ENCODE results near the gene UBL4A. TPM values are rescaled to one million over a fixed set of nuclear protein-coding genes. Genes with fewer than 3 reads are reported as not detected.
A peak's percentile ranks its signal among the peaks of the same experiment; 100 is the strongest.

The UBL4A gene
- polyA plus RNA-seq, 1 donor (not counting 4 experiments of a cell fraction or from before 2014, with no cell fraction given): 15.2 TPM

DNA sequence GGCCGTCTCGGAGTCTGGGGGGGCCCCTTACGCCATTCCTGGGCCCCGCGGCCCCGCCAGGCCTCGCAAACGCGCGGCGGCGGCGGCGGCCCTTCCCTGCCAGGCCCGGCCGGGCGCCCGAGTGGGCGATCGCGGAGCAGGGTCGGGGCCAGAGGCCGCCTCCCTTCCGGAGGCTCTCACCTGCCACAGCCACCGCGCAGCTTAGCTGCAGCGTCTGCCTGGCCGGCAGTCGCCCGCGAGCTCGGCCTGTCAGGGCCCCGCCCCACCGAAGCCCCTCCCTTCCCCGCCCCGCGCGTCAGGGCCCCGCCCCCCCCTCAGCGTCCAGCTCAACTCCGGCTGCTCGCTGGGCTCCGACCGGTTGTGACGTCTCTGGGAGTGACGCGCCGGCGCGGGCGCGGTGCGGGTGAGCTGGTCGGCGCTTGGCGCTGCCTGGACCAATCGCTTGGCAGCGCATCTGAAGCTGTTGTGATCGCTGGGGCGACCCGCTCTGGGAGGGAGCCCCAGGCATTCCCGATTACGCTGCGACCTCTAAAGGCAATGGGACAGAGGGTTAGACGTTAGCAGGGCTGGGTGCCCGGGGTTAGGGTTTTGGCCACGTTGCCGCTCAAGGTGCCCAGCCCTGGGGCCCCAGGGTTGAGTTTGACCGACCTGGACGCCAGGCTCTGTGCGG is 4.1 kb upstream of the UBL4A start, which contains the start of gene SLC10A3:
TSS of gene SLC10A3 (minus strand) at position 216 of the 670 bp plus-strand sequence. CDS start 1,689 bp downstream, outside the sequence.
- peak within 1 kb of the TSS; percentile 70 for H3K9ac ChIP-seq (ENCODE audit: control insufficient read depth, extremely low read depth, insufficient read depth, low read length)
- peak within 1 kb of the TSS; percentile 87 for H2AFZ ChIP-seq (ENCODE audit: control insufficient read depth, low read length)
- peaks cover 5% of the 10 kb centered on the region for H3K79me2 ChIP-seq (ENCODE audit: control insufficient read depth, insufficient read depth, low read length)
- no peaks in the 10 kb centered on the region for H3K9me1 ChIP-seq (ENCODE audit: control insufficient read depth, extremely low read depth, insufficient read depth, low read length)
- no peaks in the 10 kb centered on the region for H3K9me3 ChIP-seq (ENCODE audit: control insufficient read depth, low read depth, low read length)
- FAIRE-seq: no peak
- peak within 1 kb of the TSS; percentile 55 to 71 (median 58) for H3K4me3 ChIP-seq (ENCODE audit: control insufficient read depth in 2 of 3, extremely low read depth in 1 of 3, insufficient read depth in 2 of 3, low read depth in 1 of 3, low read length in 3 of 3)
- H3K4me2 ChIP-seq (ENCODE audit: control insufficient read depth, extremely low read depth, insufficient read depth, low read depth, low read length): peak within 1 kb of the TSS; percentile 77
- H3K27ac ChIP-seq (ENCODE audit: control insufficient read depth, insufficient read depth, low read length): peak within 1 kb of the TSS; percentile 78
- H3K36me3 ChIP-seq (ENCODE audit: control insufficient read depth in 2 of 2, extremely low read depth in 1 of 2, insufficient read depth in 2 of 2, low read length in 2 of 2): peaks cover 0 to 2% of the 10 kb centered on the region in 2 experiments
- dilution Hi-C loops (cut with MboI; ENCODE audit: extremely low pct_ligation_motif_present, low sequenced_read_pairs): no loop called here
- TF ChIP-seq EZH2 (IDR thresholded peaks at IDR 0.05; ENCODE audit: low read length): no peak
- TF ChIP-seq, protein P1, sequence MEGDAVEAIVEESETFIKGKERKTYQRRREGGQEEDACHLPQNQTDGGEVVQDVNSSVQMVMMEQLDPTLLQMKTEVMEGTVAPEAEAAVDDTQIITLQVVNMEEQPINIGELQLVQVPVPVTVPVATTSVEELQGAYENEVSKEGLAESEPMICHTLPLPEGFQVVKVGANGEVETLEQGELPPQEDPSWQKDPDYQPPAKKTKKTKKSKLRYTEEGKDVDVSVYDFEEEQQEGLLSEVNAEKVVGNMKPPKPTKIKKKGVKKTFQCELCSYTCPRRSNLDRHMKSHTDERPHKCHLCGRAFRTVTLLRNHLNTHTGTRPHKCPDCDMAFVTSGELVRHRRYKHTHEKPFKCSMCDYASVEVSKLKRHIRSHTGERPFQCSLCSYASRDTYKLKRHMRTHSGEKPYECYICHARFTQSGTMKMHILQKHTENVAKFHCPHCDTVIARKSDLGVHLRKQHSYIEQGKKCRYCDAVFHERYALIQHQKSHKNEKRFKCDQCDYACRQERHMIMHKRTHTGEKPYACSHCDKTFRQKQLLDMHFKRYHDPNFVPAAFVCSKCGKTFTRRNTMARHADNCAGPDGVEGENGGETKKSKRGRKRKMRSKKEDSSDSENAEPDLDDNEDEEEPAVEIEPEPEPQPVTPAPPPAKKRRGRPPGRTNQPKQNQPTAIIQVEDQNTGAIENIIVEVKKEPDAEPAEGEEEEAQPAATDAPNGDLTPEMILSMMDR (optimal IDR thresholded peaks at IDR 0.05 in 1 of 3, IDR thresholded peaks at IDR 0.05 in 1 of 3, conservative IDR thresholded peaks at IDR 0.05 in 1 of 3; ENCODE audit: extremely low read depth in 1 of 3, insufficient read depth in 2 of 3, low read length in 3 of 3): no peak
- H3K4me1 ChIP-seq (ENCODE audit: control insufficient read depth, extremely low read depth, insufficient read depth, low read length): peaks cover 7% of the 10 kb centered on the region
- H4K20me1 ChIP-seq (ENCODE audit: control insufficient read depth, extremely low read depth, insufficient read depth, low read length): no peaks in the 10 kb centered on the region
- DNase-seq (ENCODE audit: low read depth, low spot score): peak; percentile 60
- H3K27me3 ChIP-seq (ENCODE audit: control insufficient read depth, extremely low read depth, insufficient read depth, low read length): no peaks in the 10 kb centered on the region

DNA sequence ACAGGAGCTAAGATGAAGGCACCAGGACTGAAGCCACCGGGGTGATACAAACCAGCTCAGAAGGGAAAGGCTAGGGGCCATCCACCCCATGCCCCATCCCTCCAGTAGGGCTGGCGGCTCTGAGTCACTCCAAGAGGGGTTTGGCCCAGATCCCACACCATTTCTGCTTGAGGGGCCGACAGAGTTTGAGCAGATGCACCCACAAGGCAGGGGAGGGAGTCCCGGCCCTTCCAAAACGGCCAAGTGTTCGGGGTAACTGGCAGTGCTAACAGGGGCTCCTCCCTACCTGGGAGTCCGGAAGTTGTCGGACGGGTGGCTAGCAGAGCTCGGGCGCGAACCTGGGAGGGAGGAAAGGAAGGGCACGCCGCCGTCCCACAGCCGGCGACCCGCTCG is 3.6 kb upstream of the UBL4A start:
- H3K36me3 ChIP-seq (ENCODE audit: control insufficient read depth in 2 of 2, extremely low read depth in 1 of 2, insufficient read depth in 2 of 2, low read length in 2 of 2): peaks cover 0 to 2% of the 10 kb centered on the region in 2 experiments
- no peaks in the 10 kb centered on the region for H3K9me1 ChIP-seq (ENCODE audit: control insufficient read depth, extremely low read depth, insufficient read depth, low read length)
- peaks cover 7% of the 10 kb centered on the region for H3K4me1 ChIP-seq (ENCODE audit: control insufficient read depth, extremely low read depth, insufficient read depth, low read length)
- H4K20me1 ChIP-seq (ENCODE audit: control insufficient read depth, extremely low read depth, insufficient read depth, low read length): no peaks in the 10 kb centered on the region
- TF ChIP-seq EZH2 (IDR thresholded peaks at IDR 0.05; ENCODE audit: low read length): no peak
- TF ChIP-seq, protein P1 (optimal IDR thresholded peaks at IDR 0.05 in 1 of 3, IDR thresholded peaks at IDR 0.05 in 1 of 3, conservative IDR thresholded peaks at IDR 0.05 in 1 of 3; ENCODE audit: extremely low read depth in 1 of 3, insufficient read depth in 2 of 3, low read length in 3 of 3): no peak
- H3K79me2 ChIP-seq (ENCODE audit: control insufficient read depth, insufficient read depth, low read length): peaks cover 8% of the 10 kb centered on the region
- H3K27me3 ChIP-seq (ENCODE audit: control insufficient read depth, extremely low read depth, insufficient read depth, low read length): no peaks in the 10 kb centered on the region
- DNase-seq (ENCODE audit: low read depth, low spot score) (peak; percentile 1), FAIRE-seq (no peak)
- no peak overlapping the region for H2AFZ ChIP-seq (ENCODE audit: control insufficient read depth, low read length)
- peak overlapping the region; percentile 61 for H3K9ac ChIP-seq (ENCODE audit: control insufficient read depth, extremely low read depth, insufficient read depth, low read length)
- H3K4me3 ChIP-seq (ENCODE audit: control insufficient read depth in 2 of 3, extremely low read depth in 1 of 3, insufficient read depth in 2 of 3, low read depth in 1 of 3, low read length in 3 of 3): peak overlapping the region; percentile 42 to 71 (median 43)
- dilution Hi-C loops (cut with MboI; ENCODE audit: extremely low pct_ligation_motif_present, low sequenced_read_pairs): no loop called here
- peak overlapping the region; percentile 65 for H3K4me2 ChIP-seq (ENCODE audit: control insufficient read depth, extremely low read depth, insufficient read depth, low read depth, low read length)
- no peaks in the 10 kb centered on the region for H3K9me3 ChIP-seq (ENCODE audit: control insufficient read depth, low read depth, low read length)
- H3K27ac ChIP-seq (ENCODE audit: control insufficient read depth, insufficient read depth, low read length): peak overlapping the region; percentile 1

Measured in keratinocyte (primary cell).